GM12878 (cell line): ENCODE results near the gene LHX6. TPM values are rescaled to one million over a fixed set of nuclear protein-coding genes. Genes with fewer than 3 reads are reported as not detected.

Source experiments
- BACH1 ChIP-seq: fragments of 450-650 bp; IDR thresholded peaks from 2 replicates; pipeline ENCODE4 v1.6.1; 2017; ENCODE audit warnings: mild to moderate bottlenecking, borderline replicate concordance
- BMI1 ChIP-seq: fragments of 450-650 bp; IDR thresholded peaks from 2 replicates; pipeline ENCODE4 v1.6.1; 2016; ENCODE audit warnings: mild to moderate bottlenecking, moderate library complexity, borderline replicate concordance
- CEBPB ChIP-seq, 2 experiments: fragments of 150-350 bp in 1 of 2; IDR thresholded peaks; 2 replicates each; pipeline ENCODE4 v1.6.1; 2012 to 2014; ENCODE audit warnings: low read depth in 2 of 2, low read length in 2 of 2, borderline replicate concordance in 1 of 2, inconsistent platforms in 1 of 2
- EZH2 ChIP-seq: IDR thresholded peaks from 2 replicates; pipeline ENCODE4 v1.6.1; 2012; ENCODE audit warnings: low read depth, mild to moderate bottlenecking, control low read depth, inconsistent platforms, low read length, borderline replicate concordance; ENCODE audit not compliant: control insufficient read depth
- GABPA ChIP-seq: IDR thresholded peaks from 2 replicates; pipeline ENCODE4 v1.6.1; 2014; ENCODE audit warnings: antibody characterized with exemption, low read depth, mild to moderate bottlenecking, inconsistent platforms
- HDAC2 ChIP-seq: fragments of 200-600 bp; sonication (generic); IDR thresholded peaks from 2 replicates; pipeline ENCODE4 v1.6.1; 2017
- HDGF ChIP-seq: fragments of 450-650 bp; IDR thresholded peaks from 2 replicates; pipeline ENCODE4 v1.6.1; 2016; ENCODE audit warnings: antibody characterized with exemption
- IKZF1 ChIP-seq: fragments of 450-650 bp; conservative IDR thresholded peaks from 2 replicates; pipeline ENCODE4 v1.6.1; 2017; ENCODE audit warnings: antibody characterized with exemption, mild to moderate bottlenecking
- IRF4 ChIP-seq: IDR thresholded peaks from 2 replicates; pipeline ENCODE4 v1.6.1; 2011; ENCODE audit warnings: low read depth, low read length
- IRF5 ChIP-seq: fragments of 450-650 bp; IDR thresholded peaks from 2 replicates; pipeline ENCODE4 v1.6.1; 2017; ENCODE audit warnings: borderline replicate concordance
- KAT2A ChIP-seq: conservative IDR thresholded peaks from 2 replicates; pipeline ENCODE4 v1.6.1; 2011; ENCODE audit warnings: low read depth, low read length; ENCODE audit not compliant: control insufficient read depth
- KLF5 ChIP-seq: fragments of 450-650 bp; IDR thresholded peaks from 2 replicates; pipeline ENCODE4 v1.6.1; 2014; ENCODE audit warnings: mild to moderate bottlenecking; ENCODE audit not compliant: partially characterized antibody
- LARP7 ChIP-seq: fragments of 450-650 bp; IDR thresholded peaks from 2 replicates; pipeline ENCODE4 v1.6.1; 2017; ENCODE audit warnings: mild to moderate bottlenecking
- MEF2B ChIP-seq: fragments of 450-650 bp; IDR thresholded peaks from 2 replicates; pipeline ENCODE4 v1.6.1; 2018; ENCODE audit warnings: mild to moderate bottlenecking, moderate library complexity; ENCODE audit not compliant: partially characterized antibody, poor library complexity, severe bottlenecking
- NBN ChIP-seq: fragments of 450-650 bp; IDR thresholded peaks from 2 replicates; pipeline ENCODE4 v1.6.1; 2016
- PML ChIP-seq: IDR thresholded peaks from 2 replicates; pipeline ENCODE4 v1.6.1; 2012; ENCODE audit warnings: low read length, inconsistent platforms
- POLR2AphosphoS2 ChIP-seq: IDR thresholded peaks from 2 replicates; pipeline ENCODE4 v1.6.1; 2011; ENCODE audit warnings: low read depth, mild to moderate bottlenecking, low read length, improper control_type of control experiment, moderate library complexity
- SIN3A ChIP-seq: IDR thresholded peaks from 2 replicates; pipeline ENCODE4 v1.6.1; 2012; ENCODE audit warnings: low read depth, low read length, improper control_type of control experiment
- SIX5 ChIP-seq: IDR thresholded peaks from 2 replicates; pipeline ENCODE4 v1.6.1; 2011; ENCODE audit warnings: mild to moderate bottlenecking, low read depth, low read length, moderate library complexity; ENCODE audit not compliant: severe bottlenecking
- SMAD5 ChIP-seq: IDR thresholded peaks from 2 replicates; pipeline ENCODE4 v1.6.1; 2016; ENCODE audit warnings: antibody characterized with exemption, low read depth
- SP1 ChIP-seq: IDR thresholded peaks from one replicate; pipeline ENCODE4 v1.6.1; 2011; ENCODE audit warnings: low read depth, low read length
- SUPT20H ChIP-seq: IDR thresholded peaks from 2 replicates; pipeline ENCODE4 v1.6.1; 2011; ENCODE audit warnings: low read depth, mild to moderate bottlenecking, low read length, moderate library complexity, borderline replicate concordance; ENCODE audit not compliant: control insufficient read depth
- TARDBP ChIP-seq: IDR thresholded peaks from 2 replicates; pipeline ENCODE4 v1.6.1; 2016; ENCODE audit warnings: borderline replicate concordance
- TBL1XR1 ChIP-seq: IDR thresholded peaks from 2 replicates; pipeline ENCODE4 v1.6.1; 2012; ENCODE audit warnings: low read depth, low read length, improper control_type of control experiment
- YBX1 ChIP-seq: fragments of 450-650 bp; IDR thresholded peaks from 2 replicates; pipeline ENCODE4 v1.6.1; 2016; ENCODE audit warnings: antibody characterized with exemption
- YY1 ChIP-seq: IDR thresholded peaks from 2 replicates; pipeline ENCODE4 v1.6.1; 2011; ENCODE audit warnings: low read depth, mild to moderate bottlenecking, low read length
- ZSCAN29 ChIP-seq: fragments of 450-650 bp; IDR thresholded peaks from 2 replicates; pipeline ENCODE4 v1.6.1; 2017; ENCODE audit warnings: mild to moderate bottlenecking, moderate library complexity
- ZZZ3 ChIP-seq: IDR thresholded peaks from 2 replicates; pipeline ENCODE4 v1.6.1; 2011; ENCODE audit warnings: low read depth; ENCODE audit not compliant: control insufficient read depth, insufficient read length
- polyA plus RNA-seq, 11 experiments: library from polyadenylated mRNA; depleted of rRNA in 4 of 11; unstranded in 6 of 11; stranded (reverse) in 5 of 11; fragments of >200 nt; fragmentation: Nextera tagmentation in 4 of 11; fragmentation: Illumina TruSeq in 1 of 11; extraction: Ambion mirVana in 4 of 11; extraction: Trizol in 1 of 11; gene quantifications; 1 replicate in 1 of 11; 2 replicates in 10 of 11; pipeline versions ENCODE4 v1.2.1 to v1.2.3, GENCODE V29; 2011 to 2016; ENCODE audit warnings: inconsistent platforms in 2 of 11, missing spikeins in 2 of 11, low read depth in 1 of 11
- total RNA-seq, 4 experiments: library from RNA; depleted of rRNA in 3 of 4; stranded (reverse); fragments of >200 nt in 3 of 4; fragmentation: Illumina TruSeq in 1 of 4; extraction: Trizol in 1 of 4; gene quantifications; 2 replicates each; pipeline versions ENCODE4 v1.2.1 to v1.2.3, GENCODE V29; 2013 to 2021
- TF ChIP-seq, protein P1 (sequence below): IDR thresholded peaks from 2 replicates; pipeline ENCODE4 v1.6.1; 2011; ENCODE audit warnings: low read depth, mild to moderate bottlenecking, low read length, moderate library complexity, borderline replicate concordance; ENCODE audit errors: extremely low read depth
- TF ChIP-seq, protein P2 (sequence below): fragments of 450-650 bp; IDR thresholded peaks from 2 replicates; pipeline ENCODE4 v1.6.1; 2017; ENCODE audit warnings: mild to moderate bottlenecking

LHX6 gene
- total and polyA plus RNA-seq, 10 of the 15 experiments (the other 5 are each of a cell fraction or from before 2014, with no cell fraction given) = not detected

- TF ChIP-seq BMI1 (no peak), ZZZ3 (no peak), YY1 (peak; percentile 27; the same call in 1 of the 2 replicates), PML (peak; percentile 80; the same call in 1 of the 2 replicates), TBL1XR1 (no peak), HDAC2 (no peak), ZSCAN29 (peak; percentile 78; the same call in 1 of the 2 replicates), LARP7 (peak; percentile 91; the same call in 1 of the 2 replicates), SIN3A (peak; percentile 81), BACH1 (peak; percentile 81), EZH2 (no peak), SP1 (peak; percentile 61), SMAD5 (no peak; the same call in none of the 2 replicates), YBX1 (no peak), KLF5 (peak; percentile 57), NBN (peak; percentile 100), IRF4 (0 out of 2 replicates have a peak, but pooled peaks have one; percentile 20), HDGF (peak; percentile 56; the same call in 1 of the 2 replicates), CEBPB (IDR thresholded peaks at IDR 0.05; ENCODE audit: borderline replicate concordance in 1 of 2, low read depth in 2 of 2, low read length in 2 of 2) (no peak), IRF5 (no peak), TARDBP (peak; percentile 81), SUPT20H (no peak), GABPA (peak; percentile 30; the same call in 1 of the 2 replicates), MEF2B (no peak), IKZF1 (peak; percentile 88), KAT2A (no peak), POLR2AphosphoS2 (peak; percentile 68), SIX5 (peak; percentile 29)
- TF ChIP-seq, protein P1, sequence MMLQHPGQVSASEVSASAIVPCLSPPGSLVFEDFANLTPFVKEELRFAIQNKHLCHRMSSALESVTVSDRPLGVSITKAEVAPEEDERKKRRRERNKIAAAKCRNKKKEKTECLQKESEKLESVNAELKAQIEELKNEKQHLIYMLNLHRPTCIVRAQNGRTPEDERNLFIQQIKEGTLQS = peak; percentile 63; the same call in 1 of the 2 replicates
- TF ChIP-seq, protein P2, sequence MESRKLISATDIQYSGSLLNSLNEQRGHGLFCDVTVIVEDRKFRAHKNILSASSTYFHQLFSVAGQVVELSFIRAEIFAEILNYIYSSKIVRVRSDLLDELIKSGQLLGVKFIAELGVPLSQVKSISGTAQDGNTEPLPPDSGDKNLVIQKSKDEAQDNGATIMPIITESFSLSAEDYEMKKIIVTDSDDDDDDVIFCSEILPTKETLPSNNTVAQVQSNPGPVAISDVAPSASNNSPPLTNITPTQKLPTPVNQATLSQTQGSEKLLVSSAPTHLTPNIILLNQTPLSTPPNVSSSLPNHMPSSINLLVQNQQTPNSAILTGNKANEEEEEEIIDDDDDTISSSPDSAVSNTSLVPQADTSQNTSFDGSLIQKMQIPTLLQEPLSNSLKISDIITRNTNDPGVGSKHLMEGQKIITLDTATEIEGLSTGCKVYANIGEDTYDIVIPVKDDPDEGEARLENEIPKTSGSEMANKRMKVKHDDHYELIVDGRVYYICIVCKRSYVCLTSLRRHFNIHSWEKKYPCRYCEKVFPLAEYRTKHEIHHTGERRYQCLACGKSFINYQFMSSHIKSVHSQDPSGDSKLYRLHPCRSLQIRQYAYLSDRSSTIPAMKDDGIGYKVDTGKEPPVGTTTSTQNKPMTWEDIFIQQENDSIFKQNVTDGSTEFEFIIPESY = no peak
Observed at GRCh38 chr9:122264360-122265148, 35.8 kb upstream of the LHX6 start, which contains the start of the genes MRRF and RBM18 (continued).
